ENCODE measurements around the gene FDXR.

The FDXR gene, protein sequence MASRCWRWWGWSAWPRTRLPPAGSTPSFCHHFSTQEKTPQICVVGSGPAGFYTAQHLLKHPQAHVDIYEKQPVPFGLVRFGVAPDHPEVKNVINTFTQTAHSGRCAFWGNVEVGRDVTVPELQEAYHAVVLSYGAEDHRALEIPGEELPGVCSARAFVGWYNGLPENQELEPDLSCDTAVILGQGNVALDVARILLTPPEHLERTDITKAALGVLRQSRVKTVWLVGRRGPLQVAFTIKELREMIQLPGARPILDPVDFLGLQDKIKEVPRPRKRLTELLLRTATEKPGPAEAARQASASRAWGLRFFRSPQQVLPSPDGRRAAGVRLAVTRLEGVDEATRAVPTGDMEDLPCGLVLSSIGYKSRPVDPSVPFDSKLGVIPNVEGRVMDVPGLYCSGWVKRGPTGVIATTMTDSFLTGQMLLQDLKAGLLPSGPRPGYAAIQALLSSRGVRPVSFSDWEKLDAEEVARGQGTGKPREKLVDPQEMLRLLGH

DNA sequence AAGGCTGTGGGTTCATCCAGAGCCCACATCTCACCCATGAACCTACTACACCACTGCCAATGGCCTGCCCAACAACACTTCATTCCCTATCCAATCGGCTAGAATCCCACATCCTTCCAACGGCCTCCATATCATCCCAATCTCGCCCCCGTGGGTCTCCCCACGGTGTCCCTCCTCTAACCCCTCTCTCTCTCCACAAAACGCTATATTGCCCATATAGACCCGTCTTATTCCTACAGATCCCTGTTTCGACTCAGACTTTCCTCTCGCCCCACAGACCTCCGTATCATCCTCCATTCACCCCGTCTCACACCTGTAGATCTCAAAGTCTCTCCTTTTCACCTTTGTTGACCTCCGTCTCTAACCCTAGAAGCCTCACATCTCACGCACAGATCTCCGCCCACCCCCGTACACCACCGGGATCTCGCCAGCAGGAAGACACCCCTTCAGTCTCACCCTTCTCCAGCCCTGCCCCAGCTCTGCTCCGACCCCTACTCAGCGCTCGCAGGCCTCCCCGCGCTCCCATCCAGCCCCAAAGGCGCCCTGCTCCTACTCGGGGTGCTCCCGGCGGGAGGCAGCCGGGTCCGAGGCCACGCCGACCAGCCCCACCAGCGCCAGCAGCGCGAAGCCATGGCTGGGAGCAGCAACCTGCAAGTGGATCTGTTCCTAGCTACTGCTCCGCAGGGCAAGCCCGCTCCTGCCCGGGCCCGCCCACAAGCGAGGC, at the start of gene FDXR:
Gene FDXR (minus strand): TSS at position 682 of the 724 bp plus-strand sequence. CDS start 50 bp downstream, at position 632.
- Histone ChIP-seq H3K4me3 (ENCODE audit: low read depth in 1 of 2, low read length in 1 of 2) (peak within 1 kb of the TSS; percentile 81 to 93), H3K27ac (peak within 1 kb of the TSS; percentile 90), H3K36me3 (no peaks in the 10 kb centered on the region), H3K4me1 (ENCODE audit: control insufficient read depth in 1 of 2, insufficient read depth in 1 of 2, low read depth in 1 of 2, low read length in 1 of 2) (peaks cover 15 to 16% of the 10 kb centered on the region in 2 experiments), H3K9me3 (no peaks in the 10 kb centered on the region), H3K27me3 (peaks cover 15% of the 10 kb centered on the region)
- TF ChIP-seq, protein P1, sequence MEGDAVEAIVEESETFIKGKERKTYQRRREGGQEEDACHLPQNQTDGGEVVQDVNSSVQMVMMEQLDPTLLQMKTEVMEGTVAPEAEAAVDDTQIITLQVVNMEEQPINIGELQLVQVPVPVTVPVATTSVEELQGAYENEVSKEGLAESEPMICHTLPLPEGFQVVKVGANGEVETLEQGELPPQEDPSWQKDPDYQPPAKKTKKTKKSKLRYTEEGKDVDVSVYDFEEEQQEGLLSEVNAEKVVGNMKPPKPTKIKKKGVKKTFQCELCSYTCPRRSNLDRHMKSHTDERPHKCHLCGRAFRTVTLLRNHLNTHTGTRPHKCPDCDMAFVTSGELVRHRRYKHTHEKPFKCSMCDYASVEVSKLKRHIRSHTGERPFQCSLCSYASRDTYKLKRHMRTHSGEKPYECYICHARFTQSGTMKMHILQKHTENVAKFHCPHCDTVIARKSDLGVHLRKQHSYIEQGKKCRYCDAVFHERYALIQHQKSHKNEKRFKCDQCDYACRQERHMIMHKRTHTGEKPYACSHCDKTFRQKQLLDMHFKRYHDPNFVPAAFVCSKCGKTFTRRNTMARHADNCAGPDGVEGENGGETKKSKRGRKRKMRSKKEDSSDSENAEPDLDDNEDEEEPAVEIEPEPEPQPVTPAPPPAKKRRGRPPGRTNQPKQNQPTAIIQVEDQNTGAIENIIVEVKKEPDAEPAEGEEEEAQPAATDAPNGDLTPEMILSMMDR (IDR thresholded peaks at IDR 0.05) = no peak

DNA sequence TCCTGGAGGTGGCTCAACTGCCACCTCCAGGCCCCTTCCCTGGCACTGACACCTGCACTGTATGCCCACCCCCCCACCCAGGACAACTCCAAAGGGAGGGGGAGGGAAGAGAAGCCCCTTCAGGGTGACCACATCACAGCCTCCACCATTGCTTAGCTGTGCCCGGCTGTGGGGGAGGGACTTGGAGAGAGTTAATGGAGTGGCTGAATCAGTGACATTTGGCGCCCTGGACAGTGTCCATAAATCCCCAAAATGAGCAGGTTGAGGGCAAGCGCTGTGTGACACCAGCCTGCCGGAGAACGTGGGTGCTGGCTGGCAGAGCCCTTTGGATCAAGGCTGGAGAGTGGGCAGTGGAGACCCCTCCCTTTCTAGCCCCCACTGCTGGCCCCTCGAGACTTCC, 49.4 kb upstream of the FDXR start:
- TF ChIP-seq, protein P1 (IDR thresholded peaks at IDR 0.05) = no peak
- Histone ChIP-seq H3K27me3 (peaks cover 99% of the 10 kb centered on the region), H3K9me3 (no peaks in the 10 kb centered on the region), H3K36me3 (no peaks in the 10 kb centered on the region), H3K4me3 (ENCODE audit: low read depth in 1 of 2, low read length in 1 of 2) (no peak overlapping the region), H3K27ac (no peak overlapping the region), H3K4me1 (ENCODE audit: control insufficient read depth in 1 of 2, insufficient read depth in 1 of 2, low read depth in 1 of 2, low read length in 1 of 2) (peaks cover 10 to 21% of the 10 kb centered on the region in 2 experiments)

DNA sequence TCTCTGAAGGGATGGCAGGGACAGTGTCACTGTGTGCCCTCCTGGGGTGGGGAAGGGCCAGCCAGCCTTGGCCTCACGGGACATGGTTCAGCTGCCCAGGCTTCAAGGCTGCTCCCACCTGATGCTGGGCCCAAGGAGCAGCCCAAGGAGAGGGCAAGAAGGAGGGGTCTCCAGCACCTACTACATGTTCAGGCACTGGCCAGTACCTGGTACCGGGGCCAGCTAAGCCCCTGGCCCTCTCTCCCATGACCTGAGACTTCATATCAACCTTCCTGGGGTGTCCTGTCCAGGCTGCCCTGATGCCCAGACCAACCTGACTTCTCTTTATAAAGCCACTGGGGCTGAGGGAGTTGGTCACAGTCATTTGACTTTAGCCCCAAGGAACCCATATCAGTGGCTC, 49.0 kb upstream of the FDXR start:
- H3K27me3 ChIP-seq = peaks cover 98% of the 10 kb centered on the region
- H3K36me3 ChIP-seq = no peaks in the 10 kb centered on the region

DNA sequence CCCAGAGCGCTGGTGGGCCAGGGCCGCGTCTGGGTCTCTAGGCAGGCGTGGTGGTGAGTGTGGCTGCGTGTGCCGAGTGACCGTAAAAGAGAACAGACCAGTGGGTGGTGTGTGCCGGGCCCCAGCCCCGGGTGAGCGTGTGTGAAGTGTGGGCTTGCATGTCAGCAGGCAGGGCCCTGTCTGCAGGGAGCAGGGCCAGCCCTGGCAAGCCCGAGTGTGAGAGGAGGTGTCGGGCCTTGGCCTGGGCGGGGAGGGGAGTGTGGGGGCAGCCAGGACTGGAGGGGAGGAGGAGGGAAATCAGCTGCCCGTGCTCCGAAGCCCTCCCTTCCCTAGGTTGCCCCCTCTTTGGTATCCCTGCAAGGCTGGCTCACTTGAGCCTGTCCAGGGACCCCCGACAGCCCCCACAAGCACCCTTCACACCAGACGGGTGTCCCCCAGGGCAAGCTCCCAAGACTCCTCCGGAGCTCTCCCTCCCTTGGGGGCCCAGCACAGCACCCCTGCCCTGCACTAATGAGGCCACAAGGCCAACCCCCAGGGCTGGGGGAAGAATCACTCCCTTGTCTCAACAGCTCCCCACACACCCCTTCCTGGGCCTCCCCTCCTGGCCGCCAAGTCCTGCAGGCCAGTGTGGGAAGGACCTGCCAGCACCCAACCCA, 48.4 kb upstream of the FDXR start:
- no peaks in the 10 kb centered on the region for H3K9me3 ChIP-seq
- H3K36me3 ChIP-seq = no peaks in the 10 kb centered on the region
- H3K4me3 ChIP-seq (ENCODE audit: low read depth in 1 of 2, low read length in 1 of 2) = no peak overlapping the region
- TF ChIP-seq, protein P1 (IDR thresholded peaks at IDR 0.05) = no peak
- peaks cover 92% of the 10 kb centered on the region for H3K27me3 ChIP-seq
- no peak overlapping the region for H3K27ac ChIP-seq
- peaks cover 10 to 21% of the 10 kb centered on the region in 2 experiments for H3K4me1 ChIP-seq (ENCODE audit: control insufficient read depth in 1 of 2, insufficient read depth in 1 of 2, low read depth in 1 of 2, low read length in 1 of 2)

More for the DNA sequence above, 49.0 kb upstream of the FDXR start:
- TF ChIP-seq, protein P1 (IDR thresholded peaks at IDR 0.05) = no peak
- Histone ChIP-seq H3K4me3 (ENCODE audit: low read depth in 1 of 2, low read length in 1 of 2) (no peak overlapping the region), H3K4me1 (ENCODE audit: control insufficient read depth in 1 of 2, insufficient read depth in 1 of 2, low read depth in 1 of 2, low read length in 1 of 2) (peaks cover 10 to 21% of the 10 kb centered on the region in 2 experiments), H3K9me3 (no peaks in the 10 kb centered on the region), H3K27ac (no peak overlapping the region)

DNA sequence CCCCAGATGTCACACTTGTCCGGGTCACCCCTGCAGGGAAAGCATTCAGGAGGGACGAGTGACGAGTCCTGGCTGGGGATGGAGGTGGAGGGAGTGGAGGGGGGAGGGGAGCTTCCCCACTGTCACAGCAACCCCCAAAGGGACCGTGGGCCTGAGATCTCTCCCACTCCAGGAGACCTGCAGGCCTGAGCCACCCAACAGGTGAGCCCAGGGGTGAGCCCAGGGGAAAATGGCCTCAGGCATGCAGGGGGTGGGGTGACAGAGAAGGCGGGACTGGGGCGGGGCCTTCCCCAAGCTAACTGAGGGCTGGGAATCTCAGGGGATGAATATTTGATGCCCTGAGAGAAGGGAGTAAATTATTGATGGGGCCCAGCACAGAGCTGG, 47.8 kb upstream of the FDXR start:
- H3K4me1 ChIP-seq (ENCODE audit: control insufficient read depth in 1 of 2, insufficient read depth in 1 of 2, low read depth in 1 of 2, low read length in 1 of 2) = peaks cover 10 to 21% of the 10 kb centered on the region in 2 experiments
- no peaks in the 10 kb centered on the region for H3K9me3 ChIP-seq
- H3K36me3 ChIP-seq = no peaks in the 10 kb centered on the region
- H3K27me3 ChIP-seq = peaks cover 87% of the 10 kb centered on the region
- H3K4me3 ChIP-seq (ENCODE audit: low read depth in 1 of 2, low read length in 1 of 2) = no peak overlapping the region
- no peak overlapping the region for H3K27ac ChIP-seq
- TF ChIP-seq, protein P1 (IDR thresholded peaks at IDR 0.05) = no peak
